ENCODE measurements around the gene DLX2. TPM values are rescaled to one million over a fixed set of nuclear protein-coding genes. Genes with fewer than 3 reads are reported as not detected.

Gene DLX2
- total RNA-seq, 4 donors from 2014 or later, result not detected

DNA sequence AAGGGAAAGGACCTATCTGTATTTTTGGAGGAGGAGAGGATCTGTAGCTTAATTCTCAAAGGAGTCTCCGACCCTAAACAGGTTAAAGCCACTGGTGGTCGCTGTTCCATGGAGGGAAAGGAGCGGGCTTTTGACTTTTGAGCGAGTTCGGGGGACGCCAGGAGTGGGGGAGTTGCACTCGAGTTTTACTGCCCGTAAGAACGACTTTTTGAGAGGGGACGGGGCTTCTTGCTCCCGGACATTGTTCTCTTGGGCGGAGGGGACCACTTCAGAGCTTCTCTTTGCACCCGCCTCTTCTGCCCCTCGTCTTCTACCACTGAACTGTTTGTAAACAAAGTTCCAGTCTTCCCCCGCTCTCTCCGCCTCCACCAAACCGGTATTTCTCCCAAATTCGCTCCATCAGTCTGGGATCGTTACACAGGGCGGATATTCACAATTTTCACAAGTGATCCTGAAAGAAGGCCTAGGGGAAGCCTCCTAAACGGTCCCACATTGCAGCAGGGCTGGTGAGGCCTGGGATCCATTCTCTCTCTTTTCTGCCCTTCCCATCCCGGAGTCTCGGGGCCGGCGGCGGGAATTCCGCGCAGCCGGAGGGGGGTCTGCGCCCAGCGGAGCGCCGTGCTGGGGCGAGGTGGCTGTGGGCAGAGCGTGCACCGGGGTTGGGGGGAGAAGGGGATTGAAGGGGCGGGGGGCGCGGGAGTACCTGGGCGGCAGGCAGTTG is 6.6 kb downstream of the DLX2 start:
- Histone ChIP-seq H3K27me3 (peaks cover 97 to 100% (median 100%) of the 10 kb centered on the region in 3 donors), H3K4me1 (peaks cover 27 to 54% of the 10 kb centered on the region in 2 donors), H3K27ac (no peak overlapping the region), H3K4me3 (peak overlapping the region; percentile 9 to 71 (median 41)), H3K36me3 (no peaks in the 10 kb centered on the region), H3K9me3 (no peaks in the 10 kb centered on the region)
- TF ChIP-seq, protein P1, sequence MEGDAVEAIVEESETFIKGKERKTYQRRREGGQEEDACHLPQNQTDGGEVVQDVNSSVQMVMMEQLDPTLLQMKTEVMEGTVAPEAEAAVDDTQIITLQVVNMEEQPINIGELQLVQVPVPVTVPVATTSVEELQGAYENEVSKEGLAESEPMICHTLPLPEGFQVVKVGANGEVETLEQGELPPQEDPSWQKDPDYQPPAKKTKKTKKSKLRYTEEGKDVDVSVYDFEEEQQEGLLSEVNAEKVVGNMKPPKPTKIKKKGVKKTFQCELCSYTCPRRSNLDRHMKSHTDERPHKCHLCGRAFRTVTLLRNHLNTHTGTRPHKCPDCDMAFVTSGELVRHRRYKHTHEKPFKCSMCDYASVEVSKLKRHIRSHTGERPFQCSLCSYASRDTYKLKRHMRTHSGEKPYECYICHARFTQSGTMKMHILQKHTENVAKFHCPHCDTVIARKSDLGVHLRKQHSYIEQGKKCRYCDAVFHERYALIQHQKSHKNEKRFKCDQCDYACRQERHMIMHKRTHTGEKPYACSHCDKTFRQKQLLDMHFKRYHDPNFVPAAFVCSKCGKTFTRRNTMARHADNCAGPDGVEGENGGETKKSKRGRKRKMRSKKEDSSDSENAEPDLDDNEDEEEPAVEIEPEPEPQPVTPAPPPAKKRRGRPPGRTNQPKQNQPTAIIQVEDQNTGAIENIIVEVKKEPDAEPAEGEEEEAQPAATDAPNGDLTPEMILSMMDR (IDR thresholded peaks at IDR 0.05 in 4 of 5, conservative IDR thresholded peaks at IDR 0.05 in 1 of 5), result peak in 1 of 5 experiments; percentile 10
- no peak for TF ChIP-seq POLR2A (IDR thresholded peaks at IDR 0.05)
- DNase-seq (no peak), ATAC-seq (no peak)
- intact Hi-C loops (cut with DNase I; ENCODE audit: low total_unique reads), result loop anchor here (5.0 kb wide), 1 partner anchor 99 kb away; the partner anchor contains the start of gene METAP1D
- in situ Hi-C loops (cut with MboI; ENCODE audit: low sequenced_read_pairs in 4 of 4), result loop anchor here in 1 of 4 donors (25.0 kb wide), 1 partner anchor 284 kb away; no protein-coding TSS in a partner anchor

DNA sequence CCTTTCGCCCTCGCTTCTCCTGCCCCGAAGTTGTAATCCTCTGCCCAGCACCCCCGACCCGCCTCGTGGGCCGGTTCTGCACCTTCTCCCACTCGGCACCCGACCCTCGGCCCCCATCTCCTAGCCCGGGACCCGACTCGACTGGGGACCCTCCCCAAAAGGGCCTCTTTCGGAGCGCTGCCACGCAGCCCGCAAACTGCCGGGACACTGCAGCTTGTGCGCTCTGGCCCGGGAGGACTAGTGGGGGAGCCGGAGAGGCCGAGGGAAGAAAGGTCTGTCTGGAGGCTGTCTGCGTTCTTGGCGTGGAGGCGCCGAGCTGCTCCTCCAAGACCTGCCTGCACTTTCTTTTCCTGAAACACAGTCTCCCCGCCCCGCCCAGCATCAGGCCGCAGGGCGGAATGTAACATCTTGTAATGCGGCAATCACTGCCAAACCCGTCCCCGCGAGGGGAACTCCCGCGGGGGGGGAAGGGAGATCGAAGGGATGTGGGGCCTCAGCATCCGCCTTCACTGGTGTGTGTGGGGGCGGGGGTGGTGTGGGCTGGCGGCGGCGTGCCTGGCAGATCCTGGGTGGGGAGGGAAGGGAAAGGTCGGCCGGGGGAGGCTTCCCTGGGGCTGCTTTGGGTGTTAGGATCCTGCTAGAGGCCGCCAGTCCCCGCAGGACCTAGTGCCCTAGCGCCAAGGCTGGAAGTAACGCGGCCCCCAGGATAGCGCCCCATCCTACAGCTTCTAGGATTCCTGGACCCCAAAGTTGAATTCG is 7.4 kb downstream of the DLX2 start:
- H3K4me3 ChIP-seq, result peak overlapping the region; percentile 45 to 71 (median 48)
- intact Hi-C loops (cut with DNase I; ENCODE audit: low total_unique reads) (loop anchor here (5.0 kb wide), 1 partner anchor 98 kb away; the partner anchor contains the start of gene METAP1D), in situ Hi-C loops (cut with MboI; ENCODE audit: low sequenced_read_pairs in 4 of 4) (loop anchor here in 1 of 4 donors (25.0 kb wide), 1 partner anchor 283 kb away; no protein-coding TSS in a partner anchor)
- ATAC-seq, result no peak
- no peaks in the 10 kb centered on the region for H3K36me3 ChIP-seq
- no peak overlapping the region for H3K27ac ChIP-seq
- peaks cover 23 to 49% of the 10 kb centered on the region in 2 donors for H3K4me1 ChIP-seq
- DNase-seq, result no peak
- no peaks in the 10 kb centered on the region for H3K9me3 ChIP-seq
- H3K27me3 ChIP-seq, result peaks cover 97 to 100% (median 100%) of the 10 kb centered on the region in 3 donors
- TF ChIP-seq, protein P1 (IDR thresholded peaks at IDR 0.05 in 4 of 5, conservative IDR thresholded peaks at IDR 0.05 in 1 of 5), result no peak
- no peak for TF ChIP-seq POLR2A (IDR thresholded peaks at IDR 0.05)

DNA sequence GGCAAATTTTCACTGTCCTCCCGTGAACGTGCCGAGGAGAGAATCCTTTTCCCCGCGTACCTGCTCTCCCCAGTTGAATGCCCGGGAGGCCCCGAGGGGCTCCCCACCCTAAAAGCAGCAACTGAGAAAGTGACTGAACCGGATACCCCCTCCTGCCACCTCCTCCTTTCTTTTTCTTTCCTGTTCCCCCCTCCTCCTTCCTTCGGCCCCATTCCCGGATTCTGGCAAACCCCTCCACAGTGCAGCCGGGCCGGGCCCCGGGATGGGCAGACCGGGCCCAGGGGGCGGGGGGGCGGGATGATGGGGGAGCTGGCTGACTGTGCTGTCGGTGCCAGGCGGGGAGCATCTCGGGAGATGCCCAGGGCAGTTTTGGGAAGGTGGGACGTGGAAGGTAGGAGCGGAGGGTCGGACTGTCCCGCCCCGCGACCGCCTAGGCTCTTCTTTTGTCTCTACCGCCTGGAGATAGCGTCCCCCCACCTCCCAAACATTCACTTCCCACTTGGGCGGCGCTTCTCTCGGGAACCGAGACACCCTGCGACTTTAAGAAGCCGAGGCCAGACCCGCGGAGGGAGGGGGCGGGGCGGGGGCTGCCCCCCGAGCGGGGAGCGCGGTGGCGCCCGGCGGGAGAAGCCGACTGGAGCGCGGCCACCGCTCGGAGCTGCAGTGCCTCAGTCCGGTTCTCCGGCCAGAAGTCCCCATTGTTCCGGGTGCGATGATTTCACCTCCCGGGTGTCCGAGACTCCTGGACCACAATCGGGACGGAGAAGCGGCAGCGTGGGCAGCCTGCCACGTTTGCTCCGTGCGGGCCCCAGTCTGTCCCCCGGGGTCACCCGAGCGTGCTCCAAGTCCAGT is 8.2 kb downstream of the DLX2 start:
- in situ Hi-C loops (cut with MboI; ENCODE audit: low sequenced_read_pairs in 4 of 4) (loop anchor here in 1 of 4 donors (25.0 kb wide), 1 partner anchor 282 kb away; no protein-coding TSS in a partner anchor), intact Hi-C loops (cut with DNase I; ENCODE audit: low total_unique reads) (loop anchor here (5.0 kb wide), 1 partner anchor 97 kb away; the partner anchor contains the start of gene METAP1D)
- Histone ChIP-seq H3K4me3 (peak overlapping the region; percentile 45 to 71 (median 48)), H3K27me3 (peaks cover 97 to 100% (median 100%) of the 10 kb centered on the region in 3 donors), H3K27ac (no peak overlapping the region), H3K4me1 (peaks cover 23 to 43% of the 10 kb centered on the region in 2 donors), H3K9me3 (no peaks in the 10 kb centered on the region), H3K36me3 (no peaks in the 10 kb centered on the region)
- DNase-seq (no peak), ATAC-seq (no peak)
- TF ChIP-seq, protein P1 (IDR thresholded peaks at IDR 0.05 in 4 of 5, conservative IDR thresholded peaks at IDR 0.05 in 1 of 5), result no peak
- no peak for TF ChIP-seq POLR2A (IDR thresholded peaks at IDR 0.05)

All from gastrocnemius medialis (tissue), 4 donors.